ENCODE results near the gene SYCE3. TPM values are rescaled to one million over a fixed set of nuclear protein-coding genes. Genes with fewer than 3 reads are reported as not detected.
A peak's percentile ranks its signal among the peaks of the same experiment; 100 is the strongest.

SYCE3 gene
- total RNA-seq, 2 experiments from 2014 or later: not detected

- H3K4me1 Mint-ChIP-seq (ENCODE audit: low read depth): peaks cover 17% of the 10 kb centered on the region
- CTCF ChIA-PET: interaction anchor here (1.3 to 3.6 kb wide), 2 partner anchors 14 to 52 kb away, joined by 3 to 18 read pairs; partner anchors contain the start of genes SCO2 and SYCE3
- ATAC-seq: no peak
- intact Hi-C loops (cut with micrococcal nuclease): no loop called here
- H3K4me3 Mint-ChIP-seq: no peak overlapping the region
- no peak for TF ChIP-seq CTCF (IDR thresholded peaks at IDR 0.05)
- POLR2A ChIA-PET: interaction anchor here (0.7 to 1.6 kb wide), 4 partner anchors 12 to 52 kb away, joined by 3 to 9 read pairs (median 5); partner anchors contain the start of gene SCO2
- H3K36me3 Mint-ChIP-seq (ENCODE audit: low read depth): peaks cover 23% of the 10 kb centered on the region
- no peaks in the 10 kb centered on the region for H3K27me3 Mint-ChIP-seq
- no peak for DNase-seq
- no peaks in the 10 kb centered on the region for H3K9me3 Mint-ChIP-seq
- no peak overlapping the region for H3K27ac Mint-ChIP-seq
Observed at GRCh38 chr22:50577697-50577986, 14.9 kb upstream of the SYCE3 start.

GRCh38 chr22:50576806-50577696, 14.3 kb upstream of the SYCE3 start:
- no peak for DNase-seq
- no peak overlapping the region for H3K4me3 Mint-ChIP-seq
- H3K36me3 Mint-ChIP-seq (ENCODE audit: low read depth): peaks cover 27% of the 10 kb centered on the region
- no peak for TF ChIP-seq CTCF (IDR thresholded peaks at IDR 0.05)
- ChIA-PET POLR2A (interaction anchor here (0.7 to 1.9 kb wide), 5 partner anchors 14 to 51 kb away, joined by 3 to 7 read pairs (median 5); partner anchors contain the start of gene SCO2), CTCF (interaction anchor here (1.3 to 3.6 kb wide), 2 partner anchors 14 to 51 kb away, joined by 3 to 18 read pairs; partner anchors contain the start of genes SCO2 and SYCE3)
- intact Hi-C loops (cut with micrococcal nuclease): no loop called here
- no peaks in the 10 kb centered on the region for H3K27me3 Mint-ChIP-seq
- H3K4me1 Mint-ChIP-seq (ENCODE audit: low read depth): peaks cover 17% of the 10 kb centered on the region
- H3K9me3 Mint-ChIP-seq: no peaks in the 10 kb centered on the region
- ATAC-seq: peak; percentile 35
- H3K27ac Mint-ChIP-seq: no peak overlapping the region

GRCh38 chr22:50576070-50576469, 13.4 kb upstream of the SYCE3 start:
- DNase-seq: no peak
- ATAC-seq: no peak
- CTCF ChIA-PET: interaction anchor here (1.3 to 3.6 kb wide), 3 partner anchors 10 to 115 kb away, joined by 3 to 18 read pairs (median 11); partner anchors contain the start of gene SYCE3
- intact Hi-C loops (cut with micrococcal nuclease): no loop called here
- no peaks in the 10 kb centered on the region for H3K27me3 Mint-ChIP-seq
- H3K9me3 Mint-ChIP-seq: no peaks in the 10 kb centered on the region
- POLR2A ChIA-PET: interaction anchor here (0.8 to 1.9 kb wide), 5 partner anchors 13 to 50 kb away, joined by 3 to 6 read pairs (median 5); partner anchors contain the start of genes KLHDC7B, SCO2 and SYCE3
- H3K4me3 Mint-ChIP-seq: no peak overlapping the region
- H3K27ac Mint-ChIP-seq: no peak overlapping the region
- H3K4me1 Mint-ChIP-seq (ENCODE audit: low read depth): peaks cover 9% of the 10 kb centered on the region
- H3K36me3 Mint-ChIP-seq (ENCODE audit: low read depth): peaks cover 23% of the 10 kb centered on the region
- TF ChIP-seq CTCF (IDR thresholded peaks at IDR 0.05): no peak

DNA sequence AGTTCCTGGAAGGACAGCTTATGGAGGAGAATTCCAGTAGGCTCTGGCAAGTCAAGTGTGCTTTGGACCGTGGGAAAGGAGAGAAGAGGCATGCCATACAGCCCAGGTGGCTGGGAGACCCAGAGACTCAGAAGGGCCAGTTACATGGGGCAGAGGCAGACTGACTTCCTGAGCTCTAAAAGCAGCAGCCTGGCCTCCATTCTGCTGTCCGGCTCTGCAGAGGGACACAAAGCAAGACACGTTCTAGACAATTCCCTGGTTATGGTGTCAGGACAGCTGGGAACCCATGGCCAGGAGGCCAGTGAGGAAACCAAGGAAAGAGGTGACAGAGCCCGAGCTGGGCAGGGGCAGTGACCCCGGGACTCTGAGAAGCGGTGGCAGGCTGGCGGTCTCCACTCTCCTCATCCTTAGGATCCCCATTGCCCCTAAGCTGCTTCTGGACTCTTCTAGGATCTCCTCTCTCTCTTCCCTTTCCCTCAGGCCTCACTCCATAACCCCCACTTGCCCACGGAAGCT, 12.8 kb upstream of the SYCE3 start:
- TF ChIP-seq CTCF (IDR thresholded peaks at IDR 0.05): no peak
- DNase-seq (no peak), ATAC-seq (no peak)
- POLR2A ChIA-PET: interaction anchor here (0.8 to 1.9 kb wide), 8 partner anchors 9 to 50 kb away, joined by 3 to 6 read pairs (median 3); partner anchors contain the start of genes KLHDC7B, SCO2 and SYCE3
- H3K27ac Mint-ChIP-seq: no peak overlapping the region
- CTCF ChIA-PET: interaction anchor here (0.6 to 3.6 kb wide), 5 partner anchors 10 to 232 kb away, joined by 3 to 18 read pairs (median 4); partner anchors contain the start of genes PPP6R2, SCO2 and SYCE3
- intact Hi-C loops (cut with micrococcal nuclease): no loop called here
- peaks cover 9% of the 10 kb centered on the region for H3K4me1 Mint-ChIP-seq (ENCODE audit: low read depth)
- no peaks in the 10 kb centered on the region for H3K9me3 Mint-ChIP-seq
- peaks cover 26% of the 10 kb centered on the region for H3K36me3 Mint-ChIP-seq (ENCODE audit: low read depth)
- no peak overlapping the region for H3K4me3 Mint-ChIP-seq
- H3K27me3 Mint-ChIP-seq: no peaks in the 10 kb centered on the region
